Stimulated activated CD4-positive, alpha-beta T cell treated with anti-CD3 and anti-CD28 coated beads, Interleukin-4, amount 100 ng/mL, for 4 hours (primary cell): ENCODE data around the gene SDHC.
"Not testable (repeated sequence)": the region's sequence is repeated elsewhere in the genome, so short reads cannot be mapped to it uniquely, and the experiment has no call there.

Experiments
- DNase-seq, 2 experiments: peaks; one replicate each; pipeline ENCODE4 v3.0.0-alpha.2; 2020

The SDHC gene

DNA sequence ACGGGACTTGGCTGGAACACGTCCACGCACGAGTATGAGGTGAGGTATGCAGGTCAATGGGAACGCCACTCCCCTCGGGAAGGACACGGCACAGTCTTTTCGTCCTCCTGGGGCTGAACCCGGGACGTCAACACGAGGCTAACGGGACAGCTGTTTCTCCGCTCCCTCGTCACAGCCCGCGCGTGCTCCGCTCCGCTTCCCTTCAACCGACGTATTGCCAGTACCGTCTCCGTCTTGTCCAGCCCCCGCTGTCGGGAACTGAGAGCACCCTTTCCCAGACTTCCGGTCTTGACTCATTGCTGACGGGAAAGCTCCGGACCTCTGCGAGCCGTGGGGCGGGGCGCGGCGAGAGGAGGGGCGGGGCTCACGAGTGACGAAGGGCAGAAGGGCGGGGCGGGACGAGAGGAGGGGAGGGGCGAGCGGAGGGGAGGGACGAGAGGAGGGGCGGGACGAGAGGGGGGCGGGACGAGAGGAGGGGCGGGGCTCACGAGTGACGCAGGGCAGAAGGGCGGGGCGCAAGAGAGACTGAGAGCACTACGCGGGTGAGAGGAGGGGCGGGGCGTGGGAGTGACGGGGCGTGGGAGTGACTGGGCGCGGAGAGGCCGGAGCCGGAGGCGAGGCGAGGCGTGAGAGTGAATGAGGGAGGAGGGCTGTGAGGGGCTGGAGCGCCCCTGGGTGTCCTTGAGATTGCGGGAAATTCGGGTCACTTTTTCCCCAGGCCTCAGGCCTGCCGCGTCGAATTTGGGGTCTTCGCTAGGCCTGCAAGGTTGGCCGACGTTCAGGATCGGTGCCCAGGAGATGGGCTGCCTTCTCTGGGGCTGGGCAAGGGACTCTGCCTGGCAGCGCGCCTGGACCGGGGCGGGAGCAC is 75.7 kb downstream of the SDHC start:
- peak; percentile 91 for DNase-seq

DNA sequence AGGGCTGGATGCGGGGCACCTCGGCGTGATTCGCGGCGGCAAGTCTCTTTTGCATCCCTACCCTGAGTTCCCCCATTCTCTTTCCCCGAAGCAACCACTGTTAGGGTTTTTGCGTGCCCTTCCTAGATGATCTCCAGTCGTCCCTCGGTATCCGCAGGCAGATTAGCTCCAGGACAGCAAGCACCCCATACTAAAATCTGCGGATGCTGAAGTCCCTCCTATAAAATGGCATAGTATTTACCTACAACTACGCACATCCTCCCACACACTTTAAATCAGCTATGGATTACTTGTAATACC is 76.3 kb downstream of the SDHC start:
- no peak for DNase-seq

DNA sequence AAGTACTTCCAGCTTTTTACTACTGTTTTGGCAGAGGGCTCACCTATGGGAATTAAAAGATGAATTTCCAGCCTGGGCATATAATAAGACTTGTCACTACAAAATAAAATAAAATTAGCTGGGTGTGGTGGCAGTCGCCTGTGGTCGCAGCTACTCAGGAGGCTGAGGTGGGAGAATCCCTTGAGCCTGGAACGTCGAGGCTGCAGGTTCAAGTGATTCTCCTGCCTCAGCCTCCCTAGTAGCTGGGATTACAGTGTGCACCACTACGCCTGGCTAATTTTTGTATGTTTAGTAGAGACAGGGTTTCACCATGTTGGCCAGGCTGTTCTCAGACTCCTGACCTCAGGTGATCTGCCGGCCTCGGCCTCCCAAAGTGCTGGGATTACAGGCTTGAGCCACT is 77.0 kb downstream of the SDHC start:
- DNase-seq: not testable (repeated sequence)

DNA sequence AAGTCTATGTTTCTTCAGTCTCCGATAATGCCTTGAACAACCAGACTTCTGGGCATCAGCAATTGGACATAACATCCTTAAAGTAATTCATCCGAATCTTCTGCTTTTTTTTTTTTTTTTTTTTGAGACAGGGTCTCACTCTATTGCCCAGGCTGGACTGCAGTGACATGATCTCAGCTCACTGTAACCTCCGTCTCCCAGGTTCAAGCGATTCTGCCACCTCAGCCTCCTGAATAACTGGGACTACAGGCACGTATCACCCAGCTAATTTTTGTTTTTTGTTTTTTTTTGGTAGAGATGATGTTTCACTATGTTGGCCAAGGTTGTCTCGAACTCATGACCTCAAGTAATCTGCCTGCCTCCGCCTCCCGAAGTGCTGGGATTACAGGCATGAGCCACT is 77.4 kb downstream of the SDHC start:
- DNase-seq: no peak

DNA sequence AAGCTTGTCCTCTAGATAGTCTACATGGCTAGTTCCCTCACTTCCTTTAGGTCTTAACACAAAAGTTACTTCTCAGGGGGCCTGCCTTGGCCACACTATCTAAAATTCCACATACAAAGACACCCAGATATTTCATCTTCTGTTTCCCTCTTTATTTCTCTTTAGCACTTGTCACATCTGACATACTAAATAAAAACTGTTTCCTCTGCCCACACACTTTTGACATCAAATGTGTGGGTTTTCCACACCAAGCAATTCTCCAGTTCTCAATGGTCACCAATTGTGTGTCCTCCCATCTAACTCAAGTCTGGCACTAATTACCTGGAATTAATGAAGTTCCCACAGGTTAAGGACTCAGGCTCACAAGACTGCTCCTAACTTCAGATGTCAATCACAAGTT is 79.0 kb downstream of the SDHC start:
- no peak for DNase-seq

DNA sequence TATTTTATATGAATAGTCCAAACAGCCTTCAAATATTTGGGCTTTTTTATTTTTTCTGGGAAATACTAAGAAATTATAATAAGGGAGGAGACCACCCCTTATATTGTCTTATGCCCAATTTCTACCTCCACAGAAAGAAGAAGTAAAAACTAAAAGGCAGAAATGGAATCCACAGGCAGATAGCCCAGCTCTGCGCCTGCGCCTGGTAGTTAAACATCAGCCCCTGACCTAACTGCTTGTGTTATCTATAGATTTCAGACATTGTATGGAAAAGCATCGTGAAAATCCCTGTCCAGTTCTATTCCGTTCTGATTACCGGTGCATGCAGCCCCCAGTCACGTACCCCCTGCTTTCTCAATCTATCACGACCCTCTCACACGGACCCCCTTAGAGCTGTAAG is 82.9 kb downstream of the SDHC start:
- not testable (repeated sequence) for DNase-seq

DNA sequence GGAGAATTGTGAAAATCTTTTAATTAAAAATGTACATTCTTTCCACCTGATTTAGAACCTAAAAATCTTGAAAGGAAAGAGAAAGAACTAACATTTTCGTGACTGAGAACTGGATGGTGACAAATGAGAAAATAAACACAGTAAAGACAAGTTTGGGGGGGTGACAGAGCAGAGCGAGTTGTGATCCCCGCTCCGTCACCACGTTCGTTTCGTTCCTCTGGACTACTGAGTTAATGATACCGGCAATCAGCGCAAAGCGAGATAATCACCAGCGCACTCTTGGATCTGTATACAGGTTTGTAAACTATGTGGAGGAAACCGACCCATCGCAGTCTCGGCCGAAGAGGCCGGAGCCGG is 84.7 kb downstream of the SDHC start:
- DNase-seq: no peak

DNA sequence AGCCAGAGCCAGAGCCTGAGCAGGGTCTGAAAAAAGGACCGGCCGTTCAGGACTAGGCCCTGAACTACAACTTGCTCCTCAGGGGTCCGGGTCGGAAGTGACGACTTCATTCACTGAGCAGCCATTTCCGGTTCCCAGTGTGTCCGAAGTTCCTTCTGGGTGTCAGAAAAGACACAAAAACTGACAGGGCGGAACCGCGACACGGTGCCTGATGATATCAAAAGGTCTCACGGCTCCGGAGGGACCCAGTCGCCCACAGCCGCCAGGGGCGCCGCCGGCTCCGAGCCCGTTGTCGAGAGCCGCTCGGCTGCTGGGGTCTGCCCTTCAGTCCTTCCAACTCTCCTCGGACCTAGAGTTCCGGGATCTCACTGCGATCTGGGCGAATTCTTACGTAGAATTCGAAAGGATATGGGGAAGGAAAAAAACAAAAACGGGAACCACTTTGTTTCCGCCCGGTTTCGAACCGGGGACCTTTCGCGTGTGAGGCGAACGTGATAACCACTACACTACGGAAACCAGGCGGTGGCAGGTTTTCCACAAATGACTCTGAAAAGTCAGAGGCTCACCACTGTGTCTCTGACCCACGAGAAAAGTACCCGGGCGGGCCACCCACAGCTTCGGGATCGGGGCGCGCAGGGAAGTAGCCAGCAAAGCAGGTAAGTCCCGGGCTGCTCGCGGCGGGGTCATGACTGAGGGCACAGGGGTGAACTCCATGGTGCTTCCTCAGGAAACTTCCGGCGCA is 85.2 kb downstream of the SDHC start:
- DNase-seq: peak; percentile 88 to 91

DNA sequence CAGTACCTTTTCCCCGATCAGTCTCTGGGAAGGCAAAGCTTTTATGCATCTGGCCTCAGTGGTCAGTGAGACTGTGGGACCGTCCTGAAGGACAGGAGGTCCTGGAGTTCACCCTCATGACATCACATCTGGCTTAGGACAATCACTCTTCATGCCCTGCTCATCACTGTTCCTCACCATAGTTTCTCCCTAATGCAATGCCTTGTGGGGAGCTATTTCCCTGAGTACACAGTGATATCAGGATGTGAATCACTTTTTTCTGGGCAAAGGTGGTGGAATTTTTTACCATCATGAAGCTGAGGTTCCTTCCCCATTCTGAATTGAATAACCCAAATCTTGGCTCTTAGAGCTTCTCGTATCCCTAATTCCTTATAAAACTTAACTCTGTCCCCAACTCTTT is 88.3 kb downstream of the SDHC start:
- DNase-seq: no peak

DNA sequence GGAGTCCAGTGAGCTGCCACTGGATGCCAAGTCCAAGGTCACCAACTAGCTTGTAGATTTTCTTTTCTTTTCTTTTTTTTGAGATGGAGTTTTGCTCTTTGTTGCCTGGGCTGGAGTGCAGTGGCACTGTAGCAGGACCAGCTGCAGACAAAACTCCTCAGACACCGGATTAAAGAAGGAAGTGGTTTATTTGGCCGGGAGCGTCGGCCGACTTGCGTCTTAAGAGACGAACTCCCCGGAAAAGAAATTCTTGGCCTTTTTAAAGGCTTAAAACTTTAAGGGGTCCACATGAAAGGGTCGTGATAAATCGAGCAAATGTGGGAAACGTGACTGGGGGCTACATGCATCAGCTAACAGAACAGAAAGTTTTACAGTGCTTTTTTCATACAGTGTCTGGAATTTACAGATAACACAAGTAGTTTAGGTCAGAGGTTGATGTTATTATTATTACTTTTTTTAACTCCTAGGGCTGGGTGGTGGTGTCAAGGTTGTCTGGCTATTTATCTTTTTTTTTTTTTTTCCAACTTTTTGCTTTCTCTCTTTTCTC is 89.9 kb downstream of the SDHC start:
- no peak for DNase-seq

DNA sequence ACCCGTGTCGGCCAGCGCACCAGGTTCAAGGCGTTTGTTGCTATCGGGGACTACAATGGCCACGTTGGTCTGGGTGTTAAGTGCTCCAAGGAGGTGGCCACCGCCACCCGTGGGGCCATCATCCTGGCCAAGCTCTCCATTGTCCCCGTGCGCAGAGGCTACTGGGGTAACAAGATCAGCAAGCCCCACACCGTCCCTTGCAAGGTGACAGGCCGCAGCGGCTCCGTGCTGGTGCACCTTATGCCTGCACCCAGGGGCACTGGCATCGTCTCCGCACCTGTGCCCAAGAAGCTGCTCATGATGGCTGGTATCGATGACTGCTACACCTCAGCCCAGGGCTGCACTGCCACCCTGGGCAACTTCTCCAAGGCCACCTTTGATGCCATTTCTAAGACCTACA is 92.4 kb downstream of the SDHC start:
- DNase-seq: not testable (repeated sequence)

DNA sequence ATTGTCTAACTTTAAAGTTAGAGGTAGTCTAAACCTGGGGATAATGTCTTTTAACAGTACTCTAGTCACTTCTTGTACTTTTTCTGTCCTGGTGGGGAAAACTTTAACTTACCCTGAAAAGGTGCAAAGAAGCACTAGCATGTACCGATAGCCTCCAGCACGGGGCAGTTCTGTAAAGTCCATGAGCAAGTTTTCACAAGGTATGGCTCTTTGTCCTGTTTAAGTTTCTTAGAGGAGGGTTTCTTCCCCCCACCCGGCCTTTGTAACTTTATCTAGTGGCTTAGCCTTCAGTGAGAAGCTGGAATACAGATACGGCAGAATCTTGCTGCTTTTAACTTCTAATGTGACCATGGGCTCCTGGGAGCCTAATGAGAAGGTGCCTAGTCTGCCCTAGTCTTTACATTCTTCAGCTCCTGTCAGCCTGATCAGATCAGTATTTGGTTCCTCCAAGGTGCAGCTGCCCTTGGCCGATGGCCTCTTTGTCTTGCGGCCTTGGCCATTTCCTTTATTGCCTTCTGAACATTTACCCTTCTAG is 93.3 kb downstream of the SDHC start:
- DNase-seq: no peak

DNA sequence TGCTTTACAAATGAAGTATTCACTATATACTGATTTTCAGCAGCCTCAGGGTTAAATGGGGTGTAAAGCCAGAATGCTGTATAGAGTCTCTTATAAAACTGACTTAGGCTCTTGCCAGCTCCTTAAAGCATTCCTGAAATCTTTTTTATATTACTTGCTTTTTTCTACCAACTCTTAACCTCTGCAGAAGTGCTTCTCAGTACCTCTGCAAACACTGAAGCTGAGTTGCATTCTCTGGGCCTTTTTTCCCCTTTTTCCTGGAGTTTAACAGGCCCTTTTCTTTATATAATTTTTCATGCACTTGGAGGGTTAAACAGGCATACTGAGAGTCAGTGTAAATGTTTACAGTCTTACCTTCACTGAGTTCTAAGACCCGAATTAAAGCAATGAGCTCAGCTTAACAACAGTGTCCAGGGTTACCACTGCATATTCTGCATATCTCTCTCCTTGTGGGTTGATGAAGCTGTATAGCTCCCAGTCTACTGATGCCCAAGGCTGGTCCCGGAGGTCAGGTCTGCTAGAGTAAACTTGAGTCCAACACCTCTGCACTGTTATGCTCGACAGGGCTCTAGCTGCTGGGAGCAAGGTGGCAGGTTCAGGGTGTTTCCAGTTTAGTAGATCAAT is 94.4 kb downstream of the SDHC start:
- no peak for DNase-seq

DNA sequence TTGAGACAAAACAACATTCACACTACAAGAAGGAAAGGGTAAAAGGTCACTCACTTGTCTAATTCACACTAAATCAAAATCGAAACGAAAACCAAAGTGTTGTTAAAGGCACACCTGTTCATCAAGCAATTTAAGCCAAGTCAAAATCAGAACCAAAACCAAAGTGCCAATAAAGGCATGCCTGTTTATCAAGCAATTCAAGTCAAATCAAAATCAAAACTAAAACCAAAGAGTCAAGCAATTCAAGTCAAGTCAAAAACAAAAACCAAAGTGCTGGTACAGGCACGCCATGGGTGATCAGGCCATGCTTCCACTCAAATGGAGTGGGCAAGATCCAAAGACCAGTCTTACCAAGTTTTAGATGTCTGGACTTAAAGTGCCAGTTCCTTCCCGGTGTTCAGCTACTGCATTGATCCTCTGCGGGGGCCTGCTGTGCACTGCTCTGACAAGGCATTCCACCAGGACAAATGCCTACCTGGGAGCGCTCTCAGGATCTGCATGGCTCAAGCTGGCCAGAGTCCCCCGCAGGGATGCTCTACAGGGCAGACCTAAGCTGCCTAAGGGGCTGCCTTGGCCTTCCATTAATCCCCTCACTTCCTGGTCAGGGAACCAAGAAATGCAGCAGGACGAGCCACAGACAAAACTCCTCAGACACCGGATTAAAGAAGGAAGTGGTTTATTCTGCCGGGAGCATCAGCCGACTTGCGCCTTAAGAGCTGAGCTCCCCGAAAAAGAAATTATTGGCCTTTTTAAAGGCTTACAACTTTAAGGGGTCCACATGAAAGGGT is 95.9 kb downstream of the SDHC start:
- not testable (repeated sequence) for DNase-seq

DNA sequence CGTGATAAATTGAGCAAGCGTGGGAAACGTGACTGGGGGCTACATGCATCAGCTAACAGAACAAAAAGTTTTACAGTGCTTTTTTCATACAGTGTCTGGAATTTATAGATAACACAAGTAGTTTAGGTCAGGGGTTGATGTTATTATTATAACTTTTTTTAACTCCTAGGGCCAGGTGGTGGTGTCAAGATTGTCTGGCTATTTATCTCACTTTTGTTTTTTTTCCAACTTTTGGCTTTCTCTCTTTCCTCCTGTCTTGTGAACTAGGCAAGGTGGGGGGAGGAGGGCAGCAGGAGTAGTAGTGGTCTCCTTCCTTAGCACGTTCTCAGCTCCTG is 96.4 kb downstream of the SDHC start:
- DNase-seq: not testable (repeated sequence)
